ENCODE measurements around the gene NXPH3.
"Not testable (repeated sequence)": the region's sequence is repeated elsewhere in the genome, so short reads cannot be mapped to it uniquely, and the experiment has no call there.

The NXPH3 gene

DNA sequence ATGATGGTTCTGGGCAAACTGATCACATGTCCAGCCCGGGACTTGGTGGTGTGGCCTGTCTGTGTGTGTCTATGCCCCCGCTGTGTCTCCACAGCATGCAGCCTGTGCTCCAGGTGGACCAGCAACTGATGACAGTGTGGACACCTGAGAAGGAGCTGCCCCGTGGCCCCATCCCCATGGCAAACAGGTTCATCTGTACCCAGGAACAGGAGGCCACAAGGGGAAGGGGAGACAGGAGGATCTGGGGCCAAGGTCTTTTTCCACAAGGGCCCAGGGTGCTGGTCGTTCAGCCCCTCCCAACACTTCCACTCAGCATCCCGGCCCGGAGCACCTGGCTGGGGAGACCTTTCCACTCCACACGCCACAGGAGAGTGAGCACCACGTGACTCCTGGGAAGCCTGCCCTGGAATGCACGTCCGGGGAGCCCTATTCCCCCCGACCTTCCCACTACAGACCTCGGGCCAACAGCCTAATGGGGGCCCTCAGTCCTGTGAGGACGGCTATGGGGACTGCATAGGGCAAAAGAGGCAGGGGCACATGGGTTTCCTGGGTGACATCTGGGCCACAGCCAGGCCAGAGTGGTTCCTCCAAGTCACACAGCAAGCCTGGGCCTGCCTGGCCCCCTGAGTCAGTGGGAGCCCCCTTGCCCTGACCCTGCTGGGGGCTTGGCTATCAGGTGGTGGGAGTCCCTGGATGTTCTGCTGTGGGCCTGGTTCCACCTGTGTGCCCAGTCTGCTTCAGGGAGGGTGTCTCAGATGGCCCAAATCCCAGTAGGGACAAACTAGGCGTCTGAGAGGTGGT, 20.8 kb upstream of the NXPH3 start:
- DNase-seq (ENCODE audit: low read depth, low spot score), result no peak

DNA sequence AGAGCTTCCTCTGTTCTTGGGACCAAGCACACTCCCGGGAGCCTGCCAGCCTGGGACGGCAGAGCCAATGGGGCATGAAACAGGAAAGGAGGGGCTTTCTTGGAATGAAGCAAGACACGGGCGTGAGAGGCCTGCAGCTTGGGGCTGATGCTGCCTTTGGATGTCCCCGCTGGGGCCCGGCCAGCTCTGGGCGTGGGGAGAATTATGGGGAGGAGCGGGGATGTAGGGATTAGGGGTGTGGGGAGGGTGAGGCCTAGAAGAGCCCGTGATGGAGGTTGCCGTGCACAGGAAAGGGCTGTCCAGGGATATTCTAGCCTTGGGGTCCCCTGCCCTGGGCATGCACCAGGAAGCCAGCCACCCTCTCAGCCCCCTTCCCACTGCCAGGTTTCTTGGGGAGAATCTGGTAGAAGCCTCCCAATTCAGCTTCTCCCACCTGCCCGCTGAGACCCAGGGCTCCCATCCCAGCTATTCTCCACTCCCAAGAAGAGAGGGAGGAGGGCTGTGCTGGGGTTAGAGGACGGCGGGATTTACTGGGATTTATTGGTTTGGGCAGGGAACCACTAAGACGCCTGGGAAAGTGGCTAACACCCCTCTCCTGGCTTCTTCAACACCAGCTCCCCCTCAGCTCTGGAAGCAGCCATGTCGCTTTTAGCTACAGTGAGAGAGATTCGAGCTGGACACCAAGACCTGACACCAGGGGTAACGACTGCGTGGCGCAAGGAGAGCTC, 20.0 kb upstream of the NXPH3 start:
- no peak for DNase-seq (ENCODE audit: low read depth, low spot score)

DNA sequence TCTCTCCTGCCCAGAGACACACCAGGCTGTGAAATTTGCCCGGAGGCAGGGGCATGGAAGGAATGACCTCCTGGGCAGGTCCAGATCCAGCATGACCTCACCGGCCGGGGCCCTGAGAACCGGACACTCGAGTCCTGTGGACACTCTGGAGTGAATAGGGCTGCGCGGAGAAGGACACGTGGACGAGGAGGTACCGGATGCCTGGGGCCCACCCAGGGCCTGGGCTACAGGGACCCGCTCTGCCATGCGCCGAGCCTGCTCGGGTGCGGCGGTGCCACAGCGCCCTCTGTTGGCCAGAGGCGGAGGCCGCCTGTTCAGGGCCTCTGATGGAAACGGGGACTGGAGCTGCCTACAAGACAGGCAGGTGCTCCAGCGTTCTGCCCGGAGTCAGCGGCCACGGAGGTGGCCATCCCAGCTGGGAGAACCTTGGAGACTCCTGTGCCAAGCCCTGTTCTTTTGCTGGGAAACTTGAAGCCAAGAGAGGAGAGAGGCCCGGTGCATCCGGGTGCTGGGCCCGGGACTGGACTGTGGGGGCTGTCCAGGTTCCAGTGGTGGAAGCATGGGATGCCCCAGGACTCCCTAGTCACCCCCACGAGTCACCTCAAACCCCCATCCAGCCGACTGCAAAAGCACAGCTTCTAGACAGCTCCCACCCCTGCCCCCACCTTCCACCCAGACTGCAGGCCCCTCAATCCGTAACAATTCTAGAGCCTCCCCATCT, 19.3 kb upstream of the NXPH3 start:
- DNase-seq (ENCODE audit: low read depth, low spot score), result no peak

DNA sequence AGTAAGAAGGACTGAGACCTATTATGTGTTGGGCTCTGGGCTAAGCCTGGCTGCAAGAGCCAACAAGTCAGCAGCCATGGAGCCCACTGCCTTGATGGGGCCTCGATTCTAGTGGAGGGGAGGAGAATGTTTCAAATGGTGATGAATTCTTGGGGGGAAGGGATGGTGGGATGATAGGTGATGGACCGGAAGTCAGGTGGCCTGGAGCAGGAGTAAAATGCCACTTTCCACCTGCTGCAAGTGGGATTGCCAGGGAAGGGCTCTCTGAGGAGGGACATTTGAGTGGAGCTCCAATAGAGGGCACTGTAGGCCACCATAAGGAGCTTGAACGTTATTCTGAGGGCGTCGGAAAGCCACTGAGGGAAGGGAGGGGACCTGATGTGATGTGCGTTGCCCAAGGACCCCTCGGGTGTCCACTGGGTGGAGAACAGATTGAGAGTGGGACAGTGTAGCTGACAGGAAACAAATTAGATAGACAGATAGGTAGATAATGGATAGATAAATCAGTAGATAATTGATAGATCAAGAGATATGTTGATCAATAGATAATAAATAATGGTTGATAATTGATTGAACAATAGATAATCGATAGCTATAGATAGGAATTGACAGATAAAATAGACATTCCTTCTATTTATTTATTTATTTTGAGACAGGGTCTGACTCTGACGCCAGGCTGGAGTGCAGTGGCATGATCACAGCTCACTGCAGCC, 18.2 kb upstream of the NXPH3 start:
- no peak for DNase-seq (ENCODE audit: low read depth, low spot score)

DNA sequence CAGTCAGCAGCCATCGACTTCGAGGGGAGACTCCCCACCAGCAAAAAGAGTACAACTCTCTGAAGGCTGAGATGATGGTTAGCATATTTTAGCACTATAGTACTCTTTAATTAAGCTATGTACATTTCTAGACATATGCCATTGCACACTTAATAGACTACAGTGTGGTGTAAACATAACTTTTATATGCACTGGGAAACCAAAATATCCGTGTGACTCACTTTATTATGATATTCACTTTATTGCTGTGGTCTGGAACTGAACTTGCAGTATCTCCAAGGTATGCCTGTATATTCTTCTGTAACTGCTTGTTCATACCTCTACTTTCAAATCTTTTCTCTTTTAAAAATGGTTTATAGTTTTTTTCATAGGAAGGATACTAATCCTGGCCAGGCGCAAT, 11.0 kb upstream of the NXPH3 start:
- no peak for DNase-seq (ENCODE audit: low read depth, low spot score)

DNA sequence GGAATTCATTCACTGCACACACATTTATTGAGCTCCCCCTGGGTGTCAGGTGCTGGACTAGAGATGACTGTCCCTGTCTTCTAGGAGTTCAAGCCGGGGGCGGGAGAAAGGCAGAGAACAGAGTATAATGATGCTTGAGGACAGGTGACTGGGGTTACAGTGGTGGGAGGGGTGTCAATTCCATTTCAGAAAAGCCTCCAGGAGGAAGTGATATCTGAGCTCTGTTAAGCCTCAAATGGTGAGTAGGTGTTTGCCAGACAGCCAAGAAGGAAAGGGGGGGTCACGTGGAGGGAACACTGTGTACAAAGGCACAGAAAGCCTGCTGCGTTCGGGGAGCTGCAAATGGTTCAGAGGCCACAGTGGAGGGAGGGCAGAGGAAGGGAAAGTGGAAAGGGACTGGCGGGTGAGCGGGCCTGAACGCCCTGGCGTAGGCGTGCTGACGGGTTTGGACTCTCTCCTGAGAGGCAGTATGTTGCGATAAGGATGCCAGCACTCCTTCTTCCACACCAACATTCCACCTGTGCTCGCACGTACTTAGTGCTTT, 9.7 kb upstream of the NXPH3 start:
- DNase-seq (ENCODE audit: low read depth, low spot score), result no peak

DNA sequence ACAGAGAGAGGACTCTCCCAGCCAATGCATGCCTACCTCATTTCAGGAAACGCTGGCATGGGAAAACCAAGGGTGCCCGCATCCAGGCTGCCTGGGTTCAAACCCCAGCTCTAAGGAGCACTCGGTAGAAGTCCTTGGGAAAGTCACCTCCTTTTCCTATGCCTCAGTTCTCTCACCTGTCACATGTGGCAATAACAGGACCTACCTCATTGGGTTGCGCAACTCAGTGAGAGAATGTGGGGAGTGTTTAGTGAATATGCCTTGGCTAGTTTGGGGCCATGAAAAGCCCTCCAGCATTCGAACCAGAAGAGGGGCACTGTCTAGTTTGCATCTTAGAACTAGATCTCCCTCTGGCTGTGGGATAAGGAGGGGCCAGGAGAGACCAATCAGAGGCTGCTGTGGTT, 9.0 kb upstream of the NXPH3 start:
- no peak for DNase-seq (ENCODE audit: low read depth, low spot score)

DNA sequence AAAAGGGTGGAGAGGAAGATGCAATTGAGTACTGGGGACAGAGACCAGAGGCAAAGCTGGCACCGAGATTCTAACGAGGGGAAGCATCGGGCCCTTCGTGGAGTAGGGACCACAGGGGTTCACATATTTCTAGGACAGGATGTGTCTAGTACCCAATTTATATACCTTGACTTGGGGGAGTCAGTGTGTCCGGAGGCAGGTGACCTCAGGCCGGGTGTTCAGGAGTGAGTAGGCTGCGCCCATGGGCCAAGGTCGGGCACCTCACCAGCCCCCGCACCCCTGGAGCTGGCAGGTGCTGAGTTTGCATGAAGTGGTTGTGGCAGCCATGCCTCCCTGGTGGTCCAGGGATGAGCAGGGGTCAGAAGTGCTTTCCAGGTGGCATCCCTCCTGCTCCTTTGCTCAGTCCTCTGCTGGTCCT, 8.6 kb upstream of the NXPH3 start:
- no peak for DNase-seq (ENCODE audit: low read depth, low spot score)

DNA sequence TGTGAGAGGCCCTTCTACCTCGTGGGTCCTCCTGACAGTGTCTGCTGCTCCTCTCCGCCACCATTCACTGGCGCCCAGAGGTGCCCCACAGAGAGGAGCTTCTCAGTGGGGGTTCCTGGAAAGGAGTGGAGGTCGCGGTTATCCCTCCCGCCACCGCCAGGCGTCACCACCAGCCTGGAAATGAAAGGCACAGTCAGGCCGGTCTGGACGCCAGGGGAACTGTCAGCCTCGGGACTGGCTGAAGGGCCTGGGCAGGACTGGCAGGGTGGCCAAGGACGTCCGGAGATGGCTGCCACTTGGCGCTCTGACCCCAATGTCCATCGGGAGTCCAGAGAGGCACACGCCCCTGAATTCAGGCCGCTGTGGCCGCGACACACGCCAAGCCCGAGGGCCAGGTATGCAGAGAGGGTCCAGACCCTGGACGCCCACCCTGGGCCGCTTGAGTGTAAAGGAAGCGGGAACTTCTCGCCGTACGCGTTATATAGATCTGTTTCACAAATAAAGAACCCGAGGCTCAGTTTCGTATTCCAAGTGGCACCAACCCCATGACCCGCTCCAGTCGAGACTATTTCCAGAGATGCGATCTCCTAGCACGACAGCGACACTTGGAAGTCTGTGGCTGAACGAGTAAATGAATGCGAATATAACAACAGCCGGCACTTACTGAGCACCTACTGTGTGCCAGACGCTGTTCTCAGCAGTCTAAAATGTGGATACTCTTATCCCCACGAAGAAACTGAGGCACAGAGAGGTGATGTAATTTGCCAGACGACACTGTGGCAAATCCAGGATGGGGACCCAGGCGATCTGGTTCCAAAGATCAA, 7.6 kb upstream of the NXPH3 start:
- no peak for DNase-seq (ENCODE audit: low read depth, low spot score)

DNA sequence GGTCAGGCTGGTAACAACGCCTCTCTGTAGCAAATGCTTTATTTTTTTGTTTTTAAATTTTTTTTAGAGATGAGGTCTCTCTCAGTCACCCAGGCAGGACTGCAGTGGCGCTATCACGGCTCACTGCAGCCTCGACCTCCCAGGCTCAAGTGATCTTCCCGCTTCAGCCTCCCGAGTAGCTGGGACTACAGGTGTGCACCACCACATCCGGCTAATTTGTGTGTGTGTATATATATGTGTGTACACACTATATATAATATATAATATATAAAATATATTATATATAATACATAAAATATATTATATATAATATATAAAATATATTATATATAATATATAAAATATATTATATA, 7.0 kb upstream of the NXPH3 start:
- not testable (repeated sequence) for DNase-seq (ENCODE audit: low read depth, low spot score)

DNA sequence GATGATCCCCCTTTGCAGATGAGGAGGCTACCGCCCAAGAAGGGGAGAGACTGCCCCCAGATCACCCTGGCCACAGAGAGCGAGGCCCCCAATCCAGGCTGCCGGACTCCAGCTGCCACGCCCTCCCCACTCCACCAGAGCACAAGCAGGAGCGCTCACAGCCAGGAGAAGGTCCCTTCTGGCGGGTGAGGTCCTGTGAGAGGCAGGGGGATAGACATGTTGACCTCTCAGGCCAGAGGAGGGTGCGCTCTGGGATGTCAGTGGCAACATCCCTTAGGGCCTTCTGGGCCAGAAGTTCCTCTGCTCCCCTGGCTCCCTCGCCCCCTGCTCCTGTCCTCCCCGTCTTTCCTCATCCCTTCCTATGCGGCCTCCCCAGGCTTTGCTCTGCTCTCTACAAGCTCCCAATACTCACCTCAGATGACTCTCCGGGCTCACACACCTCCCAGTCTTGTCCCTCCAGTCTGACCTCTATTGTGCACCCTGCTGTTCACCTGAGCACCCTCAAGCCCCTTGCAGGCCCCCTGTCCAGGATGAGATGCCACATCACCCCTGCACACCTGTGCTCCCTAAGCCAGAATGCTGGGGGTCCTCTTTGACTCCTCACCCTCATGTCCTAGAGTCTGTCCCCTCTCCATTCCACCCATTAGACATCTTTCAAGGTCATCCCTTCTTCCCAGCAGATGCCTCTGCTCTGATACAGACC, 5.0 kb upstream of the NXPH3 start:
- no peak for DNase-seq (ENCODE audit: low read depth, low spot score)

DNA sequence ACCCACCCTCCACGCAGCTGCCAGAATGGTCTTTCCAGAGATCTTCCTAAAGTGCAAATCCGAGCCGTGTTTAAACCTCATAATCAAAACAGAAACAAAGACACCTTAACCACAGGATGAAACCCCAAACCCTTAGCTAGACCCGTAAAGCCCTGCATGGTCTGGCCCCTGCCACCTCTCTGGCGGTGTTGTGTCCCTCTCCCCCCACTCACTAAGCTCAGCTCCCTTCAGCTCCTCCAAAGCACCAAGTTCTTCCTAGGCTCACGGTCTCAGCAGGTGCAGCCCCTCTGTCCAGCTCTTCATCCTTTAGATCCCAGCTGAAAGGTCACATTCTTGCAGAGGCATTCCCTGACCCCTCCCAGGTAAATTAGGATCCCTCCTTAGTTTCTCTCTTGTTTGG, 4.4 kb upstream of the NXPH3 start:
- DNase-seq (ENCODE audit: low read depth, low spot score), result no peak

DNA sequence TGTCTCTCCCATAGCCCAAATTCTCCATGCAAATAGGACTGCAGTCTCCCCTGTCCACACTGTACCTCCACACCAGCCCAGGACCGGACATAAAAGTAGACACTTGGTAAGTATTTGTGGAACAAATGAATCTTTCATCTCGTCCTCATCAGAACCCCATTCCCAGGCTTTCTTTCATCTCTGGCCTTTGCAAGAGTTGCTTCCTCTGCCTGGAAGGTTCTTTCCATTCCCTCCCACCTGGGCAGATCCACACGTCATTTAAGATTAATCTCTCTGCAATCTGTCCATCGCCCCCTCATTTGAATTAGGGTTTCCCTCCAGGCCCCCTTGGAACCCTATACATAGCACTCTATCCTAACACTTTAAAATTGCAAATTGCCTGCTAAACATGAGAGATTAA, 3.9 kb upstream of the NXPH3 start:
- no peak for DNase-seq (ENCODE audit: low read depth, low spot score)

DNA sequence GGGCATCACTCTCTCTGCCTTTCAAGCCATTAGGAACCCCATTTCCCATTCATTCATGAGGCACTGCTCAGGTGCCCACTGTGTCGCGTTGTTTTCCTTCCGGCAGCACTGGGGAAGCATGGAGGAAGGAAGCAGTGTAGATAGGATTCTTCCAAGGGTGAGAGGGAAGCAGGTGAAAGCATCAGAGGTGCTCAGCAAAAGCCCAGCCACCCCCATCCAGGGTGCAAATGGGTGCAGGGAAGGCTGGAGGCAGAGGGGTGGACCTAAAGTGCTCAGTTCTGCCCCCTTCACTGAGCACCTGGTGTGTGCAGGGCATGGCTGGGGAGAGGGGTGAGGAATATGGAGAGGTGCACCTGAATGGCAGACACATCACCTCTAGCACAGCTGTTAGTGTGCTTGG, 3.4 kb upstream of the NXPH3 start:
- no peak for DNase-seq (ENCODE audit: low read depth, low spot score)

DNA sequence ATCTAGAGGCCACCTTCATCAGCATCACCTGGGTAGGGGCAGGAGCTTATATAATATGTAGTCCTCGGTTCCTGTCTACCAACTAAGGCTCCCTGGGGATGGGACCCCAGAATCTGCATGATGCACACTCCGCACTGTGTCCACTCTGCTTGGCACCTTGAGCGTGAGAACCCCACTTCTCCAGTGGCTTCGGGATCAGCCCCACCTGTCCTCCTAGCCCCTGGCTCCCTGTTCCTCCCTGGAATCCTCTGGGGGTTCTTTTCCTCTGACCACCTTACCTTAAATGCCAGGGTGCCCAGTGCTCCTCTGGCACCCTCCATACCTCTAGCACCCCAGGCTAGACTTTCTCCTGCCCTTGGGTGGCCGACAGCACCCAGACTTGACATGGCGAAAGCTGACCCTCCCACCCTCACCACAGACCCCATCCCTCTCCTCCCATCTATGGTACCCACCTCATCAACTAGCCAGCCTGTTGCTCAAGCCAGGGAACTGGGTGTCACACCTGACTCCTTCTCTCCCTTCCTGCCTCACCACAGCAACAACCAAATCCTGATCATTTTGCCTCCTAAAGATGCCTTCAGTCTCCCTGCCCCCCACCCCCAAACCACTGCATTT, 2.8 kb upstream of the NXPH3 start:
- DNase-seq (ENCODE audit: low read depth, low spot score), result no peak

DNA sequence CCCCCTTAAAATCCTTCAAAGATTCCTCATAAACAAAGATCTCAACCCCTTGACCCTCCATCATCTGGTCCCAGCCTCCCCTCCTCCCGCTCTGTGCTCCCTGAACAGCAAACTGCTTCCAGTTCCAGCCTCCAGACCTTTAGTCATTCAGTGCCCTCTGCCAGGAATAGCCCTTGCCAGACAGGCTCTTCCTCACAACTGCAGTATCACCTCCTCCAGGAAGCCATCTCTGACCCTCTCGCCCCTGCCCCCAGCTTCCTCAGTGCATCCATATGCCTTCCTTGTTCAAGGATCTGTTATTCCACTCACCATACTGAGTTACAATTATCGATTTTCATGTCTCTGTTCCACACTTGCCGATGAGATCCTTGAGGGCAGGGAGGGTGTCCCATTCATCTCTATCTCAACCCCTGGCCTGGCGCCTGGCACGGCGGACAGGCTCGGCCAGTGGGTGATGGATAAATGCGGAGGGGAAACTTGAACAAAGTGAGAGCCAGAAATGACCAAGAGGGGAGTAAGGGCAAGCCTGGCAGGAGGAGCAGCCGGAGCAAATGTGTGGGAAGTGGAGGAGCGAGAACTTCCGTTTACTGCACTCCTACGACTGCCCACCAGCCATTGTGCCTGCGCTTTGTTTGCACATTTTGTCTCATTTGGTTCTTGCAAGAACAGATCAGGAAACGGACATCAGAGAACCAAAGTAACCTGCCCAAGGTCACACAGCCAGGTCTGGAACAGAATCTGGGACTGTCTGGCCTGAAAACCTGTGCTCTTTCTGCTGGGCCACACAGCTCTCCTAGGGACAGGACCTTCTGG, 2.0 kb upstream of the NXPH3 start:
- no peak for DNase-seq (ENCODE audit: low read depth, low spot score)

DNA sequence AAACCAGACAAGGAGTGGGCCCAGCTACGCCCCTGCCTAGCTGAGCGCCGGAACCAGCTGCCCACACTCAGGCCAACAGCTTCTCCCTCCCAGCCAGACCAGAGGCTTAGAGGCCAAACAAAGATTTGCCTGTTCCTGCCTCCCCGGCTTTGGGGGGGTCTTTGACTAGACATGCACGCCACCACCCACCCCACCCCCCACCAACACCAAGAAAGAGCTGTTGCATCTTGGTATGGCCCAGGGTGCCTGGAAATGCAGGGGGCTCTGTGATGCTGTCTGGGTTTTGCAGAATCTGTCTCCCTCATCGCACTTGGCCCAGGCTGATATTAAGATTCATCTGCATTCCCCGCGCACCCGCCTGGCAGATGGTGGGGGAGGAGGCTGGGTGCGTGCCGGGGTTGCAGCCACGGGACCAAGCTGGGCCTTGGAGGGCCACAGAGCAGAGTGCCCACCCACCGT, 1.3 kb upstream of the NXPH3 start:
- DNase-seq (ENCODE audit: low read depth, low spot score), result no peak

DNA sequence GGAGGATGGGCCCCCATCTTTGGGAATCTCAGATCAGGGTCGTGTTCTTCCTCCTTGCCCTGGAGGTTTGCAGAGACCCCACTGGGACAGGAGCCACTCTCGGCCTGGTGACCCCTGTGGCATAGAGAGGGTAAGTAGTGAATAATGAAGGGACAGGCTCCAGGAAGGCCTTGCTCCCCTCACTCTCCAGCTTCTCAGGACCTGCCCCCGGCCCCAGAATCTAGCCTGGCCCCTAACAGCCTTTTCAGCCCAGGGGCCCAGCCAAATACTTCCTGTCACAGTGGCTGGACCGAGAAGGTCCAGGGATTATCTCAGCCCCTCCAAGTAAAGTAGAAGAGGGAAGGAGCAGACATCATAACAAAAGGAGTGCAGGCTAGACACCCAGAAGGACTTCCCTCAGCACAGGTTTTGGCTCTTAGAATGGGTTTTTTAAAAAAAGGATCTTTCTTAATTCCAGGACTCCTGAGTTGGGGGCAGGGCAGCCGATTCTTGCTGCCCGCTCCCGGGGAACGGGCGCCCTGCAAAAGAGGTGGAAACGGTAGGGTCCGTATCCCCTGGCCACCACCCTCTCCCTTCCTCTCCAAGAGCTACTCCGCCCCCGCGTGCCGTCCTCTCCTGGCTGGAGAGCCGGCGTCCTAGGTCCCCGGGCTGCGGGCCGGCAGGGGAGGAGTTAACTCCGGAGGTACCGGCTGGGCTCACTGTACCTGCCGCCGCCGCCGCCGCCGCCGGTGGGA, 559 bp upstream of the NXPH3 start:
- no peak for DNase-seq (ENCODE audit: low read depth, low spot score)

Measured in brain pericyte (primary cell).